ENCODE measurements around the gene KCNK16. TPM values are rescaled to one million over a fixed set of nuclear protein-coding genes. Genes with fewer than 3 reads are reported as not detected.

KCNK16 gene
- total and polyA plus RNA-seq, 5 donors from 2014 or later = not detected

GRCh38 chr6:39313526-39314272 is 8.8 kb downstream of the KCNK16 start:
- Histone ChIP-seq H3K36me3 (ENCODE audit: control insufficient read depth, insufficient read depth, low read length) (no peaks in the 10 kb centered on the region), H3K4me3 (ENCODE audit: low read depth, low read length) (no peak overlapping the region), H3K27ac (ENCODE audit: insufficient read depth, low read length, poor library complexity, severe bottlenecking) (no peak overlapping the region), H3K4me1 (ENCODE audit: control insufficient read depth, insufficient read depth, low read length, poor library complexity, severe bottlenecking) (no peaks in the 10 kb centered on the region), H3K9me3 (ENCODE audit: control insufficient read depth in 2 of 2, low read length in 2 of 2) (no peaks in the 10 kb centered on the region), H3K27me3 (ENCODE audit: control insufficient read depth, insufficient read depth, low read length) (peaks cover 18% of the 10 kb centered on the region)
- H3K4me1 Mint-ChIP-seq = no peaks in the 10 kb centered on the region
- no peak overlapping the region for H3K27ac Mint-ChIP-seq
- no peaks in the 10 kb centered on the region for H3K36me3 Mint-ChIP-seq
- no peak for ATAC-seq (ENCODE audit: low read depth in 2 of 2)
- H3K9me3 Mint-ChIP-seq = peaks cover 0 to 2% (median 0%) of the 10 kb centered on the region in 7 donors
- H3K4me3 Mint-ChIP-seq = no peak overlapping the region
- peaks cover 34% of the 10 kb centered on the region for H3K27me3 Mint-ChIP-seq
- DNase-seq = no peak

GRCh38 chr6:39312912-39313525 is 9.5 kb downstream of the KCNK16 start:
- Mint-ChIP-seq H3K4me1 (no peaks in the 10 kb centered on the region), H3K36me3 (no peaks in the 10 kb centered on the region), H3K4me3 (no peak overlapping the region), H3K27ac (peak overlapping the region in 1 of 3 donors; percentile 76), H3K9me3 (peaks cover 0 to 2% (median 0%) of the 10 kb centered on the region in 7 donors), H3K27me3 (peaks cover 34% of the 10 kb centered on the region)
- Histone ChIP-seq H3K27me3 (ENCODE audit: control insufficient read depth, insufficient read depth, low read length) (peaks cover 18% of the 10 kb centered on the region), H3K27ac (ENCODE audit: insufficient read depth, low read length, poor library complexity, severe bottlenecking) (no peak overlapping the region), H3K36me3 (ENCODE audit: control insufficient read depth, insufficient read depth, low read length) (no peaks in the 10 kb centered on the region), H3K4me1 (ENCODE audit: control insufficient read depth, insufficient read depth, low read length, poor library complexity, severe bottlenecking) (no peaks in the 10 kb centered on the region), H3K9me3 (ENCODE audit: control insufficient read depth in 2 of 2, low read length in 2 of 2) (no peaks in the 10 kb centered on the region), H3K4me3 (ENCODE audit: low read depth, low read length) (no peak overlapping the region)
- no peak for ATAC-seq (ENCODE audit: low read depth in 2 of 2)
- no peak for DNase-seq

- Histone ChIP-seq H3K4me3 (ENCODE audit: low read depth, low read length) (no peak overlapping the region), H3K4me1 (ENCODE audit: control insufficient read depth, insufficient read depth, low read length, poor library complexity, severe bottlenecking) (no peaks in the 10 kb centered on the region), H3K36me3 (ENCODE audit: control insufficient read depth, insufficient read depth, low read length) (no peaks in the 10 kb centered on the region), H3K27ac (ENCODE audit: insufficient read depth, low read length, poor library complexity, severe bottlenecking) (no peak overlapping the region), H3K9me3 (ENCODE audit: control insufficient read depth in 2 of 2, low read length in 2 of 2) (no peaks in the 10 kb centered on the region), H3K27me3 (ENCODE audit: control insufficient read depth, insufficient read depth, low read length) (peaks cover 13% of the 10 kb centered on the region)
- Mint-ChIP-seq H3K27ac (no peak overlapping the region), H3K9me3 (peaks cover 0 to 2% (median 0%) of the 10 kb centered on the region in 7 donors), H3K4me1 (no peaks in the 10 kb centered on the region), H3K4me3 (no peak overlapping the region), H3K36me3 (no peaks in the 10 kb centered on the region), H3K27me3 (peaks cover 34% of the 10 kb centered on the region)
- ATAC-seq (ENCODE audit: low read depth in 2 of 2) (no peak), DNase-seq (no peak)
Observed at GRCh38 chr6:39310542-39310941, 12.0 kb downstream of the KCNK16 start.

GRCh38 chr6:39309942-39310531 is 12.5 kb downstream of the KCNK16 start:
- H3K4me3 Mint-ChIP-seq = no peak overlapping the region
- no peaks in the 10 kb centered on the region for H3K4me1 Mint-ChIP-seq
- H3K9me3 ChIP-seq (ENCODE audit: control insufficient read depth in 2 of 2, low read length in 2 of 2) = no peaks in the 10 kb centered on the region
- no peaks in the 10 kb centered on the region for H3K36me3 Mint-ChIP-seq
- H3K27me3 Mint-ChIP-seq = peaks cover 29% of the 10 kb centered on the region
- peaks cover 13% of the 10 kb centered on the region for H3K27me3 ChIP-seq (ENCODE audit: control insufficient read depth, insufficient read depth, low read length)
- no peak overlapping the region for H3K4me3 ChIP-seq (ENCODE audit: low read depth, low read length)
- H3K27ac ChIP-seq (ENCODE audit: insufficient read depth, low read length, poor library complexity, severe bottlenecking) = no peak overlapping the region
- ATAC-seq (ENCODE audit: low read depth in 2 of 2) (peak in 1 of 2 donors; percentile 56), DNase-seq (peak; percentile 16 to 54 (median 28))
- no peaks in the 10 kb centered on the region for H3K36me3 ChIP-seq (ENCODE audit: control insufficient read depth, insufficient read depth, low read length)
- H3K4me1 ChIP-seq (ENCODE audit: control insufficient read depth, insufficient read depth, low read length, poor library complexity, severe bottlenecking) = no peaks in the 10 kb centered on the region
- peaks cover 0 to 2% (median 0%) of the 10 kb centered on the region in 7 donors for H3K9me3 Mint-ChIP-seq
- H3K27ac Mint-ChIP-seq = no peak overlapping the region

GRCh38 chr6:39307462-39307861 is 15.0 kb downstream of the KCNK16 start:
- Histone ChIP-seq H3K4me1 (ENCODE audit: control insufficient read depth, insufficient read depth, low read length, poor library complexity, severe bottlenecking) (no peaks in the 10 kb centered on the region), H3K9me3 (ENCODE audit: control insufficient read depth in 2 of 2, low read length in 2 of 2) (no peaks in the 10 kb centered on the region), H3K4me3 (ENCODE audit: low read depth, low read length) (no peak overlapping the region), H3K36me3 (ENCODE audit: control insufficient read depth, insufficient read depth, low read length) (no peaks in the 10 kb centered on the region), H3K27me3 (ENCODE audit: control insufficient read depth, insufficient read depth, low read length) (peaks cover 10% of the 10 kb centered on the region), H3K27ac (ENCODE audit: insufficient read depth, low read length, poor library complexity, severe bottlenecking) (no peak overlapping the region)
- Mint-ChIP-seq H3K36me3 (no peaks in the 10 kb centered on the region), H3K4me1 (peaks cover 0 to 7% (median 4%) of the 10 kb centered on the region in 4 donors), H3K9me3 (peaks cover 0 to 2% (median 0%) of the 10 kb centered on the region in 7 donors), H3K27me3 (peaks cover 24% of the 10 kb centered on the region), H3K4me3 (no peak overlapping the region), H3K27ac (peak overlapping the region in 2 of 3 donors; percentile 2 to 84)
- ATAC-seq (ENCODE audit: low read depth in 2 of 2) (no peak), DNase-seq (no peak)

GRCh38 chr6:39304951-39305350 is 17.6 kb downstream of the KCNK16 start:
- no peaks in the 10 kb centered on the region for H3K36me3 Mint-ChIP-seq
- H3K27ac Mint-ChIP-seq = no peak overlapping the region
- H3K27me3 Mint-ChIP-seq = peaks cover 8% of the 10 kb centered on the region
- Histone ChIP-seq H3K4me3 (ENCODE audit: low read depth, low read length) (no peak overlapping the region), H3K27ac (ENCODE audit: insufficient read depth, low read length, poor library complexity, severe bottlenecking) (no peak overlapping the region), H3K4me1 (ENCODE audit: control insufficient read depth, insufficient read depth, low read length, poor library complexity, severe bottlenecking) (no peaks in the 10 kb centered on the region), H3K36me3 (ENCODE audit: control insufficient read depth, insufficient read depth, low read length) (no peaks in the 10 kb centered on the region), H3K27me3 (ENCODE audit: control insufficient read depth, insufficient read depth, low read length) (no peaks in the 10 kb centered on the region), H3K9me3 (ENCODE audit: control insufficient read depth in 2 of 2, low read length in 2 of 2) (no peaks in the 10 kb centered on the region)
- DNase-seq (no peak), ATAC-seq (ENCODE audit: low read depth in 2 of 2) (no peak)
- H3K9me3 Mint-ChIP-seq = no peaks in the 10 kb centered on the region
- H3K4me1 Mint-ChIP-seq = peaks cover 0 to 9% (median 4%) of the 10 kb centered on the region in 4 donors
- no peak overlapping the region for H3K4me3 Mint-ChIP-seq

GRCh38 chr6:39303425-39304153 is 18.9 kb downstream of the KCNK16 start:
- H3K36me3 ChIP-seq (ENCODE audit: control insufficient read depth, insufficient read depth, low read length) = no peaks in the 10 kb centered on the region
- no peak overlapping the region for H3K4me3 Mint-ChIP-seq
- no peaks in the 10 kb centered on the region for H3K9me3 ChIP-seq (ENCODE audit: control insufficient read depth in 2 of 2, low read length in 2 of 2)
- peaks cover 0 to 9% (median 4%) of the 10 kb centered on the region in 4 donors for H3K4me1 Mint-ChIP-seq
- no peaks in the 10 kb centered on the region for H3K9me3 Mint-ChIP-seq
- ATAC-seq (ENCODE audit: low read depth in 2 of 2) = no peak
- no peak overlapping the region for H3K27ac ChIP-seq (ENCODE audit: insufficient read depth, low read length, poor library complexity, severe bottlenecking)
- H3K27ac Mint-ChIP-seq = no peak overlapping the region
- H3K27me3 ChIP-seq (ENCODE audit: control insufficient read depth, insufficient read depth, low read length) = no peaks in the 10 kb centered on the region
- no peak overlapping the region for H3K4me3 ChIP-seq (ENCODE audit: low read depth, low read length)
- no peak for DNase-seq
- no peaks in the 10 kb centered on the region for H3K36me3 Mint-ChIP-seq
- peaks cover 5% of the 10 kb centered on the region for H3K27me3 Mint-ChIP-seq
- no peaks in the 10 kb centered on the region for H3K4me1 ChIP-seq (ENCODE audit: control insufficient read depth, insufficient read depth, low read length, poor library complexity, severe bottlenecking)

Measured in CD4-positive, CD25-positive, alpha-beta regulatory T cell (primary cell).